HFFc6 (cell line): ENCODE measurements around the gene TRPM7. TPM values are rescaled to one million over a fixed set of nuclear protein-coding genes. Genes with fewer than 3 reads are reported as not detected.

Source experiments
- DNase-seq: peaks from one replicate; pipeline ENCODE4 v3.0.0-alpha.2; 2018
- H3K27ac Mint-ChIP-seq: 2 replicates; pipeline ENCODE4 v1.8.0; 2020; ENCODE audit warnings: mild to moderate bottlenecking, mixed read lengths
- H3K27me3 Mint-ChIP-seq: 2 replicates; pipeline ENCODE4 v1.8.0; 2021; ENCODE audit warnings: mild to moderate bottlenecking, moderate library complexity, mixed read lengths; ENCODE audit not compliant: insufficient read depth
- H3K36me3 Mint-ChIP-seq: 2 replicates; pipeline ENCODE4 v1.8.0; 2021; ENCODE audit warnings: low read depth, mixed read lengths
- H3K4me1 Mint-ChIP-seq: 2 replicates; pipeline ENCODE4 v1.8.0; 2020; ENCODE audit warnings: low read depth, mixed read lengths
- H3K4me3 Mint-ChIP-seq: 2 replicates; pipeline ENCODE4 v1.8.0; 2020; ENCODE audit warnings: mild to moderate bottlenecking, moderate library complexity, mixed read lengths
- H3K9me3 Mint-ChIP-seq: 2 replicates; pipeline ENCODE4 v1.8.0; 2020; ENCODE audit warnings: mild to moderate bottlenecking, mixed read lengths
- CTCF ChIP-seq: fragments of 200-600 bp; sonication (generic); IDR thresholded peaks from 2 replicates; pipeline ENCODE4 v1.5.0; 2021; ENCODE audit warnings: antibody characterized with exemption, mild to moderate bottlenecking
- long read RNA-seq: library from polyadenylated mRNA; unstranded; transcript quantifications from one replicate; pipeline ENCODE4 v2.0.0, GENCODE V29; 2019
- total RNA-seq, 6 experiments: library from RNA; stranded (reverse); fragmentation: NEBNext Ultra II Directional; extraction: Animal tissue kit (Norgen Biotek cat#: 25700); gene quantifications; 2 replicates in 1 of 6; 3 replicates in 5 of 6; pipeline ENCODE4 v1.2.3, GENCODE V29; 2021

The TRPM7 gene
- total RNA-seq, result 10 to 100 TPM; 20.6 to 24.6 (median 23.5) TPM
- long read RNA-seq, full-length matches to known transcripts, result 1 of 17 reads
- long read RNA-seq, partial matches to known transcripts, result 10 of 17 reads
- long read RNA-seq, other reads (novel, unspliced or antisense), result 6 of 17 reads

- H3K9me3 Mint-ChIP-seq, result no peaks in the 10 kb centered on the region
- peak within 1 kb of the TSS; percentile 99 for H3K4me3 Mint-ChIP-seq
- no peak for TF ChIP-seq CTCF
- H3K36me3 Mint-ChIP-seq, result peaks cover 16% of the 10 kb centered on the region; the same call in 1 of the 2 replicates
- H3K27me3 Mint-ChIP-seq, result peaks cover 2% of the 10 kb centered on the region; the same call in 1 of the 2 replicates
- H3K4me1 Mint-ChIP-seq, result peaks cover 42% of the 10 kb centered on the region
- H3K27ac Mint-ChIP-seq, result peak within 1 kb of the TSS; percentile 96
- DNase-seq, result peak; percentile 74
Observed at GRCh38 chr15:50686469-50687301, at the start of gene TRPM7. TRPM7 (minus strand) TSS chr15:50686797; CDS start chr15:50686533, 264 bp downstream.

- Mint-ChIP-seq H3K4me3 (no peak overlapping the region), H3K9me3 (no peaks in the 10 kb centered on the region), H3K36me3 (peaks cover 23% of the 10 kb centered on the region), H3K27ac (no peak overlapping the region), H3K4me1 (no peaks in the 10 kb centered on the region), H3K27me3 (no peaks in the 10 kb centered on the region; the same call in 1 of the 2 replicates)
- no peak for TF ChIP-seq CTCF
- no peak for DNase-seq
Observed at GRCh38 chr15:50735156-50735555, 48.6 kb upstream of the TRPM7 start.

- no peak for DNase-seq
- no peak for TF ChIP-seq CTCF
- no peaks in the 10 kb centered on the region for H3K27me3 Mint-ChIP-seq
- no peaks in the 10 kb centered on the region for H3K4me1 Mint-ChIP-seq
- no peak overlapping the region for H3K4me3 Mint-ChIP-seq
- no peak overlapping the region for H3K27ac Mint-ChIP-seq
- H3K9me3 Mint-ChIP-seq, result no peaks in the 10 kb centered on the region
- peaks cover 8% of the 10 kb centered on the region; the same call in 1 of the 2 replicates for H3K36me3 Mint-ChIP-seq
Observed at GRCh38 chr15:50726315-50726714, 39.7 kb upstream of the TRPM7 start.

GRCh38 chr15:50718700-50719125 lies 32.1 kb upstream of the TRPM7 start:
- H3K27ac Mint-ChIP-seq, result no peak overlapping the region
- DNase-seq, result no peak
- TF ChIP-seq CTCF, result no peak
- no peaks in the 10 kb centered on the region; the same call in 1 of the 2 replicates for H3K27me3 Mint-ChIP-seq
- no peaks in the 10 kb centered on the region for H3K4me1 Mint-ChIP-seq
- no peaks in the 10 kb centered on the region for H3K9me3 Mint-ChIP-seq
- peaks cover 14% of the 10 kb centered on the region; the same call in 1 of the 2 replicates for H3K36me3 Mint-ChIP-seq
- H3K4me3 Mint-ChIP-seq, result no peak overlapping the region

GRCh38 chr15:50712018-50712417 lies 25.4 kb upstream of the TRPM7 start:
- H3K4me3 Mint-ChIP-seq, result no peak overlapping the region
- H3K27me3 Mint-ChIP-seq, result no peaks in the 10 kb centered on the region; the same call in 1 of the 2 replicates
- H3K27ac Mint-ChIP-seq, result no peak overlapping the region
- H3K4me1 Mint-ChIP-seq, result no peaks in the 10 kb centered on the region
- TF ChIP-seq CTCF, result no peak
- no peaks in the 10 kb centered on the region for H3K9me3 Mint-ChIP-seq
- no peak for DNase-seq
- H3K36me3 Mint-ChIP-seq, result no peaks in the 10 kb centered on the region; the same call in 1 of the 2 replicates
